ENCODE measurements around the gene BEX3. TPM values are rescaled to one million over a fixed set of nuclear protein-coding genes. Genes with fewer than 3 reads are reported as not detected.

The BEX3 gene
- polyA plus RNA-seq, 1 experiment: 107 TPM

GRCh38 chrX:103367502-103367901 is 8.8 kb upstream of the BEX3 start:
- no peak for DNase-seq (ENCODE audit: low read depth)
- no peak for TF ChIP-seq CTCF (IDR thresholded peaks at IDR 0.05; ENCODE audit: insufficient read depth, low read depth, low read length)
- ChIA-PET CTCF (interaction anchor here (1.1 kb wide), 1 partner anchor 96 kb away, joined by 3 read pairs; no protein-coding TSS in a partner anchor), POLR2A (interaction anchor here (1.1 kb wide), 1 partner anchor 11 kb away, joined by 4 read pairs; the partner anchor contains the start of gene TCEAL9)
- Histone ChIP-seq H3K36me3 (ENCODE audit: control insufficient read depth, insufficient read depth, low read length) (no peaks in the 10 kb centered on the region), H3K27me3 (ENCODE audit: control insufficient read depth, insufficient read depth, low read length) (no peaks in the 10 kb centered on the region), H3K4me3 (ENCODE audit: low read depth, low read length) (no peak overlapping the region)

GRCh38 chrX:103369479-103369878 is 6.9 kb upstream of the BEX3 start:
- H3K27me3 ChIP-seq (ENCODE audit: control insufficient read depth, insufficient read depth, low read length): no peaks in the 10 kb centered on the region
- TF ChIP-seq CTCF (IDR thresholded peaks at IDR 0.05; ENCODE audit: insufficient read depth, low read depth, low read length): no peak
- H3K4me3 ChIP-seq (ENCODE audit: low read depth, low read length): no peak overlapping the region
- ChIA-PET POLR2A (no interaction called here), CTCF (no interaction called here)
- H3K36me3 ChIP-seq (ENCODE audit: control insufficient read depth, insufficient read depth, low read length): no peaks in the 10 kb centered on the region
- DNase-seq (ENCODE audit: low read depth): no peak

- Histone ChIP-seq H3K4me3 (ENCODE audit: low read depth, low read length) (no peak overlapping the region), H3K27me3 (ENCODE audit: control insufficient read depth, insufficient read depth, low read length) (no peaks in the 10 kb centered on the region), H3K36me3 (ENCODE audit: control insufficient read depth, insufficient read depth, low read length) (no peaks in the 10 kb centered on the region)
- ChIA-PET POLR2A (no interaction called here), CTCF (no interaction called here)
- no peak for DNase-seq (ENCODE audit: low read depth)
- no peak for TF ChIP-seq CTCF (IDR thresholded peaks at IDR 0.05; ENCODE audit: insufficient read depth, low read depth, low read length)
Measured at GRCh38 chrX:103372886-103373285, 3.5 kb upstream of the BEX3 start.

- no peak overlapping the region for H3K4me3 ChIP-seq (ENCODE audit: low read depth, low read length)
- H3K27me3 ChIP-seq (ENCODE audit: control insufficient read depth, insufficient read depth, low read length): no peaks in the 10 kb centered on the region
- TF ChIP-seq CTCF (IDR thresholded peaks at IDR 0.05; ENCODE audit: insufficient read depth, low read depth, low read length): no peak
- ChIA-PET POLR2A (no interaction called here), CTCF (no interaction called here)
- H3K36me3 ChIP-seq (ENCODE audit: control insufficient read depth, insufficient read depth, low read length): no peaks in the 10 kb centered on the region
- DNase-seq (ENCODE audit: low read depth): no peak
Measured at GRCh38 chrX:103373581-103373980, 2.8 kb upstream of the BEX3 start.

GRCh38 chrX:103376979-103377324 is 614 bp downstream of the BEX3 start:
- peak overlapping the region; percentile 81 for H3K4me3 ChIP-seq (ENCODE audit: low read depth, low read length)
- H3K36me3 ChIP-seq (ENCODE audit: control insufficient read depth, insufficient read depth, low read length): no peaks in the 10 kb centered on the region
- POLR2A ChIA-PET: no interaction called here
- no peak for DNase-seq (ENCODE audit: low read depth)
- TF ChIP-seq CTCF (IDR thresholded peaks at IDR 0.05; ENCODE audit: insufficient read depth, low read depth, low read length): no peak
- no peaks in the 10 kb centered on the region for H3K27me3 ChIP-seq (ENCODE audit: control insufficient read depth, insufficient read depth, low read length)
- CTCF ChIA-PET: interaction anchor here (1.1 kb wide), 1 partner anchor 20 kb away, joined by 3 read pairs; no protein-coding TSS in a partner anchor
